ENCODE data around the gene PLEKHM3.

DNA sequence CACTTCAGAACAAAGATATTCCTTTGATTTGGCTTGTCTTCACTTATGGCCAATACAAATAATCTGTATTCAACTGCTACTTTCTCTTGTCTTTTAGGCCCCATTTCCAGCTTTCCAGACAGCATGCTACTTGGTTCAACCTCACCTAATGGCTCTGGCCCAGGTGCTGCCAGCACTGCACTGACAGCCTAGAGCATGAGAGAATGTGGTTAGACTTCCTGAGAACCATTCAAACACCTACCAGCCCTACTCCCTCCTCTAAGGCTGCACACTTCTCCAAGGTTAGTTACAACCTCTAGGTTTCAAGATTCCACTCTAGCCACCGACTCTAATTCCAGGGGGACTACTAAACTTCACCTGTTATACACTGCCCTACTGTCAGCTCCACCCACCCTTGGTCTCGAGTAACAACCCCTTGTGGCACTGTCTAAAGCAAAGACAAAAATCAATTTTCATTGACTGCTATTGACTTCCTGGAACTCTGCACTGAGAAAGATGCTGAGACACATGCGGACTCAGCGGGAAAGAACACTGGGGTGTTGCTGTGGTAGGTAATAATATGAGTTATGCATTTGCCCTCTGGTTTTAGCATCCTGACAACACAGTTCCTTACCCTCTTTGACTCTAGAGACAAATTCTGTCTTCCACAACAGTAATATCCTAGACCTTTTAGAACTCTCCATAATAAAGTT, 38.2 kb downstream of the PLEKHM3 start:
- TF ChIP-seq CTCF (IDR thresholded peaks at IDR 0.05; ENCODE audit: low read depth, low read length) (no peak), POLR2A (IDR thresholded peaks at IDR 0.05; ENCODE audit: extremely low read depth, insufficient read length) (no peak)
- TF ChIP-seq, protein P1, sequence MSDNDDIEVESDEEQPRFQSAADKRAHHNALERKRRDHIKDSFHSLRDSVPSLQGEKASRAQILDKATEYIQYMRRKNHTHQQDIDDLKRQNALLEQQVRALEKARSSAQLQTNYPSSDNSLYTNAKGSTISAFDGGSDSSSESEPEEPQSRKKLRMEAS (IDR thresholded peaks at IDR 0.05; ENCODE audit: low read depth, low read length), result no peak
